H9 (cell line): Measurements from ENCODE around the gene HOXD10. TPM values are rescaled to one million over a fixed set of nuclear protein-coding genes. Genes with fewer than 3 reads are reported as not detected.

Source experiments
- DNase-seq: peaks from one replicate; pipeline ENCODE4 v3.0.0-alpha.2; 2017
- H2AFZ ChIP-seq: one replicate; pipeline ENCODE4 v1.6.1; 2013; ENCODE audit warnings: mild to moderate bottlenecking, low read length, control low read depth, moderate library complexity
- H2AK5ac ChIP-seq: 2 replicates; pipeline ENCODE4 v1.6.1; 2013; ENCODE audit warnings: low read length, control low read depth, mixed read lengths; ENCODE audit not compliant: insufficient read length
- H2BK120ac ChIP-seq: one replicate; pipeline ENCODE4 v1.6.1; 2013; ENCODE audit warnings: low read depth, mild to moderate bottlenecking, low read length, control low read depth, inconsistent platforms; ENCODE audit not compliant: poor library complexity, severe bottlenecking
- H2BK12ac ChIP-seq: 2 replicates; pipeline ENCODE4 v1.6.1; 2013; ENCODE audit warnings: low read length, control low read depth, mixed read lengths, low read depth; ENCODE audit not compliant: insufficient read length
- H2BK15ac ChIP-seq: 2 replicates; pipeline ENCODE4 v1.6.1; 2013; ENCODE audit warnings: low read depth, low read length, control low read depth
- H2BK20ac ChIP-seq: one replicate; pipeline ENCODE4 v1.6.1; 2013; ENCODE audit warnings: low read depth, mild to moderate bottlenecking, low read length, control low read depth, inconsistent platforms; ENCODE audit not compliant: poor library complexity, severe bottlenecking
- H2BK5ac ChIP-seq: 2 replicates; pipeline ENCODE4 v1.6.1; 2013; ENCODE audit warnings: low read length, control low read depth, mixed read lengths; ENCODE audit not compliant: insufficient read length
- H3K14ac ChIP-seq: 2 replicates; pipeline ENCODE4 v1.6.1; 2013; ENCODE audit warnings: low read length, control low read depth; ENCODE audit not compliant: insufficient read depth
- H3K18ac ChIP-seq: 2 replicates; pipeline ENCODE4 v1.6.1; 2013; ENCODE audit warnings: low read depth, mild to moderate bottlenecking, mixed read lengths, low read length, control low read depth; ENCODE audit not compliant: insufficient read length
- H3K23ac ChIP-seq: 2 replicates; pipeline ENCODE4 v1.6.1; 2013; ENCODE audit warnings: low read length, control low read depth, mixed read lengths, low read depth; ENCODE audit not compliant: insufficient read length
- H3K23me2 ChIP-seq: 2 replicates; pipeline ENCODE4 v1.6.1; 2013; ENCODE audit warnings: low read depth, mild to moderate bottlenecking, mixed read lengths, low read length, control low read depth; ENCODE audit not compliant: insufficient read length, poor library complexity, severe bottlenecking
- H3K27ac ChIP-seq: 2 replicates; pipeline ENCODE4 v1.5.1; 2013; ENCODE audit warnings: low read length, control low read depth, mixed read lengths, low read depth; ENCODE audit not compliant: insufficient read length
- H3K27me3 ChIP-seq: 2 replicates; pipeline ENCODE4 v1.6.1; 2013; ENCODE audit warnings: low read length, control low read depth, inconsistent platforms; ENCODE audit not compliant: insufficient read depth
- H3K4ac ChIP-seq: 2 replicates; pipeline ENCODE4 v1.6.1; 2013; ENCODE audit warnings: low read depth, mild to moderate bottlenecking, control low read depth, inconsistent platforms, low read length, moderate library complexity
- H3K4me1 ChIP-seq: 2 replicates; pipeline ENCODE4 v1.6.1; 2013; ENCODE audit warnings: low read length, control low read depth, inconsistent platforms; ENCODE audit not compliant: insufficient read depth
- H3K4me2 ChIP-seq: 2 replicates; pipeline ENCODE4 v1.6.1; 2013; ENCODE audit warnings: low read length, control low read depth, mixed read lengths; ENCODE audit not compliant: insufficient read length, insufficient read depth
- H3K56ac ChIP-seq: 2 replicates; pipeline ENCODE4 v1.6.1; 2013; ENCODE audit warnings: low read depth, mild to moderate bottlenecking, mixed read lengths, low read length, control low read depth; ENCODE audit not compliant: insufficient read length
- H3K79me1 ChIP-seq: 2 replicates; pipeline ENCODE4 v1.6.1; 2013; ENCODE audit warnings: low read depth, mild to moderate bottlenecking, moderate library complexity, low read length, control low read depth, inconsistent platforms; ENCODE audit not compliant: insufficient read depth, poor library complexity, severe bottlenecking
- H3K79me2 ChIP-seq: 2 replicates; pipeline ENCODE4 v1.6.1; 2013; ENCODE audit warnings: low read length, control low read depth, inconsistent platforms; ENCODE audit not compliant: insufficient read depth
- H3K9ac ChIP-seq: 2 replicates; pipeline ENCODE4 v1.6.1; 2013; ENCODE audit warnings: low read length, control low read depth, mixed read lengths; ENCODE audit not compliant: insufficient read length; ENCODE audit errors: extremely low read depth
- H3K9me3 ChIP-seq: one replicate; pipeline ENCODE4 v1.6.1; 2013; ENCODE audit warnings: low read depth, low read length, inconsistent platforms; ENCODE audit not compliant: control insufficient read depth
- H3T11ph ChIP-seq: one replicate; pipeline ENCODE4 v1.6.1; 2013; ENCODE audit warnings: mild to moderate bottlenecking, low read length, control low read depth, inconsistent platforms
- H4K20me1 ChIP-seq: one replicate; pipeline ENCODE4 v1.6.1; 2013; ENCODE audit not compliant: control insufficient read depth, insufficient read length, insufficient read depth
- H4K5ac ChIP-seq: 2 replicates; pipeline ENCODE4 v1.6.1; 2013; ENCODE audit warnings: low read depth, mild to moderate bottlenecking, mixed read lengths, low read length, control low read depth; ENCODE audit not compliant: insufficient read length
- H4K8ac ChIP-seq: replicated peaks from 2 replicates; pipeline ENCODE4 v1.6.1; 2013; ENCODE audit warnings: low read length, control low read depth, mixed read lengths, low read depth; ENCODE audit not compliant: insufficient read length
- H4K91ac ChIP-seq: 2 replicates; pipeline ENCODE4 v1.6.1; 2013; ENCODE audit warnings: low read depth, mild to moderate bottlenecking, moderate library complexity, mixed read lengths, low read length, control low read depth; ENCODE audit not compliant: insufficient read length
- H3K27ac Mint-ChIP-seq, 3 experiments: 2 replicates in 2 of 3; 3 replicates in 1 of 3; pipeline ENCODE4 v1.8.0; 2020 to 2021; ENCODE audit warnings: mixed read lengths in 3 of 3, mild to moderate bottlenecking in 1 of 3, moderate library complexity in 1 of 3
- H3K27me3 Mint-ChIP-seq: 2 replicates; pipeline ENCODE4 v1.8.0; 2021; ENCODE audit warnings: low read depth, mild to moderate bottlenecking, moderate library complexity, mixed read lengths
- H3K36me3 Mint-ChIP-seq, 3 experiments: 2 replicates in 2 of 3; 3 replicates in 1 of 3; pipeline ENCODE4 v1.8.0; 2020 to 2021; ENCODE audit warnings: low read depth in 3 of 3, mixed read lengths in 3 of 3; ENCODE audit not compliant: insufficient read depth in 1 of 3
- H3K4me1 Mint-ChIP-seq, 2 experiments: 2 replicates each; pipeline ENCODE4 v1.8.0; 2020; ENCODE audit warnings: mixed read lengths in 2 of 2
- H3K4me3 Mint-ChIP-seq, 2 experiments: 2 replicates in 1 of 2; 3 replicates in 1 of 2; pipeline ENCODE4 v1.8.0; 2020 to 2021; ENCODE audit warnings: mild to moderate bottlenecking in 2 of 2, mixed read lengths in 2 of 2, moderate library complexity in 1 of 2
- H3K9me3 Mint-ChIP-seq, 2 experiments: 2 replicates in 1 of 2; 3 replicates in 1 of 2; pipeline ENCODE4 v1.8.0; 2020; ENCODE audit warnings: mild to moderate bottlenecking in 2 of 2, mixed read lengths in 2 of 2, moderate library complexity in 1 of 2
- CTCF ChIP-seq: fragments of 200-600 bp; sonication (generic); conservative IDR thresholded peaks from 3 replicates; pipeline ENCODE4 v1.8.0; 2021; ENCODE audit warnings: antibody characterized with exemption, mild to moderate bottlenecking
- WGBS: extraction: QIAGEN DNeasy Blood & Tissue Kit; methylation state at CpG from one replicate; pipeline ENCODE4 v1.1.7; 2013; ENCODE audit warnings: missing lambda C conversion rate, low lambda C conversion rate, mixed read lengths; ENCODE audit not compliant: insufficient read length; ENCODE audit errors: extremely low coverage; 5-methylcytosine and 5-hydroxymethylcytosine counted together
- total RNA-seq: library from RNA; stranded (reverse); gene quantifications from 2 replicates; pipeline ENCODE4 v1.2.1, GENCODE V29; 2021

The HOXD10 gene
- total RNA-seq, 1 experiment from 2014 or later = not detected

- TF ChIP-seq CTCF = no peak
- H2BK15ac ChIP-seq = no peak overlapping the region
- Mint-ChIP-seq H3K27ac (no peak overlapping the region), H3K4me1 (peaks cover 2 to 11% of the 10 kb centered on the region in 2 experiments; a peak in 3 of 4 replicates), H3K36me3 (no peaks in the 10 kb centered on the region), H3K27me3 (peaks cover 98% of the 10 kb centered on the region), H3K4me3 (peak overlapping the region; percentile 30 to 63; a peak in 3 of 5 replicates), H3K9me3 (peaks cover 4 to 6% of the 10 kb centered on the region in 2 experiments; a peak in 4 of 5 replicates)
- H3K27me3 ChIP-seq = peaks cover 90% of the 10 kb centered on the region
- H3K23me2 ChIP-seq = peaks cover 8% of the 10 kb centered on the region
- H4K5ac ChIP-seq = no peak overlapping the region
- H3K18ac ChIP-seq = no peak overlapping the region
- no peak overlapping the region for H3T11ph ChIP-seq
- no peaks in the 10 kb centered on the region for H3K79me1 ChIP-seq
- no peaks in the 10 kb centered on the region for H3K79me2 ChIP-seq
- no peaks in the 10 kb centered on the region for H4K20me1 ChIP-seq
- H2BK5ac ChIP-seq = no peak overlapping the region
- no CpG with 5 or more reads among the region's 2 CpGs for WGBS
- H2BK20ac ChIP-seq = no peak overlapping the region
- no peak overlapping the region for H4K8ac ChIP-seq
- no peaks in the 10 kb centered on the region for H3K9me3 ChIP-seq
- H2AK5ac ChIP-seq = no peak overlapping the region
- H3K14ac ChIP-seq = no peak overlapping the region
- no peaks in the 10 kb centered on the region; the same call in 1 of the 2 replicates for H3K4me1 ChIP-seq
- no peak overlapping the region for H3K56ac ChIP-seq
- no peak overlapping the region for H2BK12ac ChIP-seq
- no peak overlapping the region for H3K27ac ChIP-seq
- H2BK120ac ChIP-seq = no peak overlapping the region
- no peak overlapping the region for H3K9ac ChIP-seq
- H3K4me2 ChIP-seq = no peak overlapping the region
- no peak overlapping the region for H2AFZ ChIP-seq
- DNase-seq = no peak
- H3K23ac ChIP-seq = no peak overlapping the region
- H4K91ac ChIP-seq = no peak overlapping the region
- H3K4ac ChIP-seq = no peak overlapping the region
Measured at GRCh38 chr2:176137252-176137580, 20.6 kb downstream of the HOXD10 start.
